Gastrocnemius medialis (tissue), 4 donors: ENCODE data around the gene CCDC71. TPM values are rescaled to one million over a fixed set of nuclear protein-coding genes. Genes with fewer than 3 reads are reported as not detected.

ENCODE experiments used
- ATAC-seq, 2 donors: fragments of 150-250 bp; one replicate each; pipeline ENCODE4 v1.9.1; 2016
- DNase-seq, 2 donors: peaks; one replicate each; pipeline ENCODE4 v3.0.0-alpha.2; 2019
- H3K27ac ChIP-seq, 4 donors: fragments of 200-600 bp; sonication (generic); 1 replicate in 1 of 4; 2 replicates in 3 of 4; pipeline ENCODE4 v1.5.1; 2016 to 2018; ENCODE audit warnings: mild to moderate bottlenecking in 2 of 4, moderate library complexity in 1 of 4
- H3K27me3 ChIP-seq, 3 donors: fragments of 200-600 bp; sonication (generic) in 2 of 3; 1 replicate in 1 of 3; 2 replicates in 2 of 3; pipeline versions ENCODE4 v1.5.1 to v1.6.0; 2016 to 2019; ENCODE audit warnings: mild to moderate bottlenecking in 1 of 3, moderate library complexity in 1 of 3
- H3K36me3 ChIP-seq, 2 donors: fragments of 200-600 bp; sonication (generic) in 1 of 2; one replicate each; pipeline ENCODE4 v1.5.1; 2017 to 2018
- H3K4me1 ChIP-seq, 2 donors: fragments of 200-600 bp; sonication (generic) in 1 of 2; one replicate each; pipeline ENCODE4 v1.5.1; 2016 to 2017; ENCODE audit warnings: mild to moderate bottlenecking in 2 of 2
- H3K4me3 ChIP-seq, 4 donors: fragments of 200-600 bp; sonication (generic) in 3 of 4; 1 replicate in 1 of 4; 2 replicates in 3 of 4; pipeline ENCODE4 v1.5.1; 2016 to 2019; ENCODE audit warnings: mild to moderate bottlenecking in 2 of 4
- H3K9me3 ChIP-seq, 3 donors: fragments of 200-600 bp; sonication (generic) in 2 of 3; 1 replicate in 1 of 3; 2 replicates in 2 of 3; pipeline ENCODE4 v1.5.1; 2016 to 2019
- POLR2A ChIP-seq, 2 donors: fragments of 450-650 bp; IDR thresholded peaks; one replicate each; pipeline ENCODE4 v1.6.1; 2017; ENCODE audit warnings: antibody characterized with exemption in 2 of 2, mild to moderate bottlenecking in 2 of 2, moderate library complexity in 2 of 2
- in situ Hi-C, 4 donors: fragments of 200-750 bp; cut with MboI; loops; one replicate each; pipeline versions ENCODE4 v1.15.0 to v1.8.0; 2017; ENCODE audit warnings: low sequenced_read_pairs in 4 of 4
- intact Hi-C: fragments of 100-400 bp; cut with DNase I; formaldehyde crosslinking; loops from one replicate; pipeline ENCODE4 v1.15.1; 2023; ENCODE audit warnings: low total_unique reads
- total RNA-seq, 4 donors: library from RNA; depleted of rRNA; stranded (reverse); fragments of >200 nt; gene quantifications; one replicate each; pipeline versions ENCODE4 v1.1.0 to v1.2.3, GENCODE V29; 2016
- TF ChIP-seq, protein P1 (sequence below), 5 experiments: fragments of 450-650 bp in 3 of 5; fragments of 200-600 bp in 2 of 5; sonication (generic) in 2 of 5; IDR thresholded peaks in 4 of 5; conservative IDR thresholded peaks in 1 of 5; 1 replicate in 4 of 5; 2 replicates in 1 of 5; pipeline ENCODE4 v1.5.1; 2016 to 2019; ENCODE audit warnings: antibody characterized with exemption in 5 of 5, mild to moderate bottlenecking in 3 of 5, moderate library complexity in 3 of 5

CCDC71 gene
- total RNA-seq, 4 donors from 2014 or later = 20.0 to 31.0 (median 22.0) TPM

DNA sequence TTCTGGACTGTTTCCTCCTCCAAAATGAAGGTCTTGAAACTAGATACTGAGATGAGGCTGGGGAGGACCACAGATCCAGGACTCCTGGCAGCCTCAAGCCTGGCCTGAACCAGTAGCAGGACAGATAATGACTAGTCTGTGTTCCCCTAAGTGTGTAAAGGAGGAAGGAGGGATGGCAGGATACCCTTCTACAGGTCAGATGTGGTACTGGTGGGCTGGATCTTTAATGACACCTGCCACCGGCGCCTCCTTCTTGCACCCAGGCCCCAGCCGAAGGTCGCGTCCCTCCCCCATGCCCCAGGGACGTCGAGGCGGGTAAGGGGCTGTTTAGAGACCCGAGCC, 46.1 kb downstream of the CCDC71 start:
- TF ChIP-seq, protein P1, sequence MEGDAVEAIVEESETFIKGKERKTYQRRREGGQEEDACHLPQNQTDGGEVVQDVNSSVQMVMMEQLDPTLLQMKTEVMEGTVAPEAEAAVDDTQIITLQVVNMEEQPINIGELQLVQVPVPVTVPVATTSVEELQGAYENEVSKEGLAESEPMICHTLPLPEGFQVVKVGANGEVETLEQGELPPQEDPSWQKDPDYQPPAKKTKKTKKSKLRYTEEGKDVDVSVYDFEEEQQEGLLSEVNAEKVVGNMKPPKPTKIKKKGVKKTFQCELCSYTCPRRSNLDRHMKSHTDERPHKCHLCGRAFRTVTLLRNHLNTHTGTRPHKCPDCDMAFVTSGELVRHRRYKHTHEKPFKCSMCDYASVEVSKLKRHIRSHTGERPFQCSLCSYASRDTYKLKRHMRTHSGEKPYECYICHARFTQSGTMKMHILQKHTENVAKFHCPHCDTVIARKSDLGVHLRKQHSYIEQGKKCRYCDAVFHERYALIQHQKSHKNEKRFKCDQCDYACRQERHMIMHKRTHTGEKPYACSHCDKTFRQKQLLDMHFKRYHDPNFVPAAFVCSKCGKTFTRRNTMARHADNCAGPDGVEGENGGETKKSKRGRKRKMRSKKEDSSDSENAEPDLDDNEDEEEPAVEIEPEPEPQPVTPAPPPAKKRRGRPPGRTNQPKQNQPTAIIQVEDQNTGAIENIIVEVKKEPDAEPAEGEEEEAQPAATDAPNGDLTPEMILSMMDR (IDR thresholded peaks at IDR 0.05 in 4 of 5, conservative IDR thresholded peaks at IDR 0.05 in 1 of 5) = no peak
- no peak for TF ChIP-seq POLR2A (IDR thresholded peaks at IDR 0.05)
- H3K27me3 ChIP-seq = no peaks in the 10 kb centered on the region
- peak overlapping the region; percentile 83 to 99 (median 95) for H3K27ac ChIP-seq
- H3K4me3 ChIP-seq = peak overlapping the region; percentile 77 to 100 (median 96)
- peak; percentile 7 to 26 for ATAC-seq
- in situ Hi-C loops (no loop called here), intact Hi-C loops (loop anchor here (1.0 kb wide), 3 partner anchors 13 to 26 kb away; partner anchors contain the start of genes LAMB2, QARS1 and QRICH1)
- DNase-seq = no peak
- H3K4me1 ChIP-seq = peaks cover 16 to 17% of the 10 kb centered on the region in 2 donors
- H3K9me3 ChIP-seq = no peaks in the 10 kb centered on the region
- peaks cover 2 to 78% of the 10 kb centered on the region in 2 donors for H3K36me3 ChIP-seq

DNA sequence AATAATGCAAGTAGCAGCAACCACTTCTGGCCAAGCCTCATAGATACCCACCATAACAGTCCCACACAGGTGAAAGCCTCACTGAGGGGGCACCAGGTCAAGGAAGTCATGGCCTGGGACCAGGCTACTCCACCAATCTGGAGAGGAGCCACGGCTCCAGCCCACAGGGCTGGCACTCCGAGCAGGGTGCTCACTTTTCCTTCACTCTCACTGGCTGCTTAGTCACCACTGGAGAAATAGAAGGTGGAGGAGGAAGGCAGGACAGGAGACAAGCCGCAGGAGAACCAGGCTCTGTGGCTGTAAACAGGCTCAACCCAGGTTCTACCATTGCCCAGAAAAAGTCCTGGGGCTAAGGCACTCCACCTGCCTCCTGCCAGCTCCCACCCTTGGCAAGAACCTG, 46.7 kb downstream of the CCDC71 start:
- in situ Hi-C loops (no loop called here), intact Hi-C loops (no loop called here)
- Histone ChIP-seq H3K27ac (peak overlapping the region; percentile 83 to 99 (median 95)), H3K4me3 (peak overlapping the region; percentile 77 to 100 (median 96)), H3K4me1 (peaks cover 16 to 17% of the 10 kb centered on the region in 2 donors), H3K27me3 (no peaks in the 10 kb centered on the region), H3K9me3 (no peaks in the 10 kb centered on the region), H3K36me3 (peaks cover 2 to 78% of the 10 kb centered on the region in 2 donors)
- peak; percentile 13 to 35 for TF ChIP-seq POLR2A (IDR thresholded peaks at IDR 0.05)
- TF ChIP-seq, protein P1 (IDR thresholded peaks at IDR 0.05 in 4 of 5, conservative IDR thresholded peaks at IDR 0.05 in 1 of 5) = no peak
- ATAC-seq (peak; percentile 43), DNase-seq (peak in 1 of 2 donors; percentile 57)

DNA sequence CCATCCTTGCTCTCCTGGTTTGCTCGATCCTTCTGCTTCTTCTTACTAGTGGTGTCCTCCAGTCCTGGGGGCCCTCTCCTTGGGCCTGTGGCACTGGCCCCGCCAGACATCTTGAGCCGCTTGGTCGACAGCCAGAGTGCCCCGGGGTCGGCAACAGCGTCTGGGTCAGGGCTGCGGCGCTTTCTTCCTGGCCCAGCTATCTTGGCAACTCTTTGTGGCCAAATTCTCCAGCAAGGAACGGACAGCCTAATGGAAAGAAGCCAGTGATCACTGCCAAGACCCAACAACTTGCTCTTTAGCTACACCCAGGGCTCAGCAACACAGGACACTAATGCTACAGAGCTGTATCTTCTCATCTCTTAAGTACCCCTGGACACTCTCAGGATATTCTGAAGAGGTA, 47.1 kb downstream of the CCDC71 start:
- no peak for DNase-seq
- ATAC-seq = peak in 1 of 2 donors; percentile 2
- Histone ChIP-seq H3K36me3 (peaks cover 2 to 78% of the 10 kb centered on the region in 2 donors), H3K27me3 (no peaks in the 10 kb centered on the region), H3K9me3 (no peaks in the 10 kb centered on the region), H3K27ac (peak overlapping the region; percentile 83 to 99 (median 95)), H3K4me3 (peak overlapping the region; percentile 77 to 100 (median 96)), H3K4me1 (peaks cover 16 to 17% of the 10 kb centered on the region in 2 donors)
- TF ChIP-seq, protein P1 (IDR thresholded peaks at IDR 0.05 in 4 of 5, conservative IDR thresholded peaks at IDR 0.05 in 1 of 5) = no peak
- in situ Hi-C loops = no loop called here
- intact Hi-C loops = no loop called here

Other genes with a start within 250 kb of the CCDC71 start
- 100 to 1,000 TPM; 118 to 176 (median 143) TPM for gene ARIH2, start 247.5 kb downstream of the CCDC71 start, total RNA-seq
- 10 to 100 TPM; 13.6 to 21.7 (median 20.3) TPM for gene P4HTM, start 176.1 kb downstream of the CCDC71 start, total RNA-seq
- gene WDR6, start 158.9 kb downstream of the CCDC71 start, total RNA-seq = 10 to 100 TPM; 40.4 to 50.9 (median 45.5) TPM
- 10 to 100 TPM; 10.6 to 20.1 (median 16.3) TPM for gene DALRD3, start 147.8 kb downstream of the CCDC71 start, total RNA-seq
- gene NDUFAF3, start 144.2 kb downstream of the CCDC71 start, total RNA-seq = 100 to 1,000 TPM; 129 to 181 (median 148) TPM
- 100 to 1,000 TPM; 178 to 229 (median 205) TPM for gene IMPDH2, start 136.9 kb downstream of the CCDC71 start, total RNA-seq
- 10 to 100 TPM; 35.8 to 65.6 (median 47.1) TPM for gene QRICH1, start 72.3 kb downstream of the CCDC71 start, total RNA-seq
- gene QARS1, start 61.6 kb downstream of the CCDC71 start, total RNA-seq = 100 to 1,000 TPM; 157 to 259 (median 173) TPM
- gene USP19, start 45.5 kb downstream of the CCDC71 start, total RNA-seq = 100 to 1,000 TPM; 100 to 188 (median 128) TPM
- 100 to 1,000 TPM; 154 to 355 (median 243) TPM for gene LAMB2, start 33.3 kb downstream of the CCDC71 start, total RNA-seq
- 10 to 100 TPM; 15.8 to 35.8 (median 26.0) TPM for gene KLHDC8B, start 5.3 kb upstream of the CCDC71 start, total RNA-seq
- 1 to 10 TPM in 2 of 4 donors, under 1 TPM in 2; 0.78 to 1.9 (median 1.3) TPM for gene C3orf62, start 110.9 kb upstream of the CCDC71 start, total RNA-seq
- 10 to 100 TPM in 1 of 4 donors, 1 to 10 TPM in 3; 7.2 to 10.2 (median 9.1) TPM for gene USP4, start 173.7 kb upstream of the CCDC71 start, total RNA-seq
- 100 to 1,000 TPM in 3 of 4 donors, 10 to 100 TPM in 1; 75.2 to 157 (median 123) TPM for gene GPX1, start 192.0 kb upstream of the CCDC71 start, total RNA-seq
- 100 to 1,000 TPM; 244 to 411 (median 282) TPM for gene RHOA, start 245.6 kb upstream of the CCDC71 start, total RNA-seq
- gene TCTA, start 246.1 kb upstream of the CCDC71 start, total RNA-seq = 10 to 100 TPM; 12.0 to 25.8 (median 15.1) TPM